ENCODE data around the gene ENOX1.
A peak's percentile ranks its signal among the peaks of the same experiment; 100 is the strongest.

Gene ENOX1

GRCh38 chr13:43584751-43585150 lies 202.0 kb downstream of the ENOX1 start:
- DNase-seq: no peak

GRCh38 chr13:43583321-43583720 lies 203.5 kb downstream of the ENOX1 start:
- no peak for DNase-seq

- no peak for DNase-seq
Observed at GRCh38 chr13:43580280-43580679, 206.5 kb downstream of the ENOX1 start.

- no peak for DNase-seq
Observed at GRCh38 chr13:43579321-43579720, 207.5 kb downstream of the ENOX1 start.

- no peak for DNase-seq
Observed at GRCh38 chr13:43574605-43575004, 212.2 kb downstream of the ENOX1 start.

GRCh38 chr13:43573802-43574514 lies 212.8 kb downstream of the ENOX1 start:
- DNase-seq: no peak

GRCh38 chr13:43573361-43573740 lies 213.4 kb downstream of the ENOX1 start:
- DNase-seq: no peak

- DNase-seq: no peak
Observed at GRCh38 chr13:43572656-43573360, 214.0 kb downstream of the ENOX1 start.

GRCh38 chr13:43569658-43570057 lies 217.1 kb downstream of the ENOX1 start:
- no peak for DNase-seq

- no peak for DNase-seq
Observed at GRCh38 chr13:43567608-43568007, 219.2 kb downstream of the ENOX1 start.

- peak; percentile 37 for DNase-seq
Observed at GRCh38 chr13:43564952-43565351, 221.8 kb downstream of the ENOX1 start.

- no peak for DNase-seq
Observed at GRCh38 chr13:43561081-43561480, 225.7 kb downstream of the ENOX1 start.

GRCh38 chr13:43558939-43559338 lies 227.8 kb downstream of the ENOX1 start:
- no peak for DNase-seq

GRCh38 chr13:43558326-43558725 lies 228.4 kb downstream of the ENOX1 start:
- DNase-seq: no peak

GRCh38 chr13:43555667-43556066 lies 231.1 kb downstream of the ENOX1 start:
- no peak for DNase-seq

- DNase-seq: no peak
Observed at GRCh38 chr13:43551897-43552456, 234.8 kb downstream of the ENOX1 start.

- DNase-seq: no peak
Observed at GRCh38 chr13:43546816-43547215, 240.0 kb downstream of the ENOX1 start.

- DNase-seq: no peak
Observed at GRCh38 chr13:43546251-43546650, 240.5 kb downstream of the ENOX1 start.

- DNase-seq: no peak
Observed at GRCh38 chr13:43545317-43545874, 241.4 kb downstream of the ENOX1 start.

GRCh38 chr13:43544631-43545030 lies 242.1 kb downstream of the ENOX1 start:
- no peak for DNase-seq

GRCh38 chr13:43544011-43544410 lies 242.8 kb downstream of the ENOX1 start:
- DNase-seq: no peak

GRCh38 chr13:43543331-43543730 lies 243.4 kb downstream of the ENOX1 start:
- no peak for DNase-seq

- no peak for DNase-seq
Observed at GRCh38 chr13:43537124-43537523, 249.6 kb downstream of the ENOX1 start.

- no peak for DNase-seq
Observed at GRCh38 chr13:43529796-43530195, 257.0 kb downstream of the ENOX1 start.
